OCI-LY7 (cell line): ENCODE data around the gene C22orf23.

Experiments used
- CTCF ChIP-seq: fragments of 200-600 bp; sonication (generic); conservative IDR thresholded peaks from 2 replicates; pipeline ENCODE4 v1.5.1; 2014; ENCODE audit warnings: mild to moderate bottlenecking, antibody characterized with exemption, low read length, moderate library complexity, mixed read lengths
- EZH2phosphoT487 ChIP-seq: fragments of 200-600 bp; sonication (generic); IDR thresholded peaks from 2 replicates; pipeline ENCODE4 v1.6.1; 2018; ENCODE audit warnings: low read depth, borderline replicate concordance, mild to moderate bottlenecking, mixed run types, antibody characterized with exemption, low read length, moderate library complexity, mixed read lengths

DNA sequence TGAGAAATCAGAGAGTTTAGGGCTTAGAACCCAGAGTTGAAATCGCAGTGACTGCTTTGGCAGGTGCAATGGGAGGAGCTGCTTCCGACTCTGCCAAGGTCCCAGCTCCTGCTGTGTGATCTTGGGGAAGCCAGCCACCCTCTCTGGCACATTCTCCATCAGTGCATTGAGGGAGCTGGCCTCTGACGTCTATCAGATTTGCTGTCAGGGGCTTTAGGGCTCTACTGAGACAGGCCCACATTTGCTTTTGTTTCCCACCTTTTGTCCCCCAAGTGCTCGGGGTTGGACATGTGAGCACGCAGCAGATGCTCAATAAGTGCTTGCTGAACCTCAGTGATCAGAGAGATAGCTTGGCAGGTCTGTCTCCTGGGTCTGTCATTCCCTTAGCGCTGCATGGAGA lies 41.6 kb upstream of the C22orf23 start:
- no peak for TF ChIP-seq CTCF
- no peak for TF ChIP-seq EZH2phosphoT487
